DND-41 (cell line): Measurements from ENCODE around the gene DFFB.

Experiments used
- EZH2 ChIP-seq: IDR thresholded peaks from 3 replicates; pipeline ENCODE4 v1.6.1; 2012; ENCODE audit warnings: borderline replicate concordance, low read depth, mild to moderate bottlenecking, moderate library complexity, low read length, inconsistent platforms; ENCODE audit not compliant: severe bottlenecking
- TF ChIP-seq, protein P1 (sequence below): IDR thresholded peaks from 2 replicates; pipeline ENCODE4 v1.5.1; 2012; ENCODE audit warnings: borderline replicate concordance, low read length, moderate library complexity, mild to moderate bottlenecking; ENCODE audit not compliant: poor library complexity, severe bottlenecking; ENCODE audit errors: extremely low read depth

DNA sequence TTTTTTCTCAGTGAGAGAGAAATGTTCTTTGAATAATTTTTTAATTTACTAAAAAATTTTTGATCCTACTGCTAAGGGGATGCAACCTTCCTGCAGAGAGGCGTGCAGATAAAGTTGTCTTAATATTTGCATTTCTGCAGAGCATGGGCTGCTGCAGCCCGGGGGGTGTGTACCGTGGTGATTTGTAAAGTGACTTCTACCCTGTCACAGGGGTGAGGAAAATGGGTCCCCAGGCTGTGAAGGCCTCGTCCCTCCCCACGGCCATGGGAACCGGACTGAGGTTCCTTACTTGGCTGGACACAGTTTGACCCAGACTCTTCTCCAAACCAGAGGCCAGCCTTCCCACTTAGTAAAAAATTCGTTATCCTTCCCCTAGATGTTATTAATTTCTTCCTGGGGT lies 52.3 kb downstream of the DFFB start:
- TF ChIP-seq, protein P1, sequence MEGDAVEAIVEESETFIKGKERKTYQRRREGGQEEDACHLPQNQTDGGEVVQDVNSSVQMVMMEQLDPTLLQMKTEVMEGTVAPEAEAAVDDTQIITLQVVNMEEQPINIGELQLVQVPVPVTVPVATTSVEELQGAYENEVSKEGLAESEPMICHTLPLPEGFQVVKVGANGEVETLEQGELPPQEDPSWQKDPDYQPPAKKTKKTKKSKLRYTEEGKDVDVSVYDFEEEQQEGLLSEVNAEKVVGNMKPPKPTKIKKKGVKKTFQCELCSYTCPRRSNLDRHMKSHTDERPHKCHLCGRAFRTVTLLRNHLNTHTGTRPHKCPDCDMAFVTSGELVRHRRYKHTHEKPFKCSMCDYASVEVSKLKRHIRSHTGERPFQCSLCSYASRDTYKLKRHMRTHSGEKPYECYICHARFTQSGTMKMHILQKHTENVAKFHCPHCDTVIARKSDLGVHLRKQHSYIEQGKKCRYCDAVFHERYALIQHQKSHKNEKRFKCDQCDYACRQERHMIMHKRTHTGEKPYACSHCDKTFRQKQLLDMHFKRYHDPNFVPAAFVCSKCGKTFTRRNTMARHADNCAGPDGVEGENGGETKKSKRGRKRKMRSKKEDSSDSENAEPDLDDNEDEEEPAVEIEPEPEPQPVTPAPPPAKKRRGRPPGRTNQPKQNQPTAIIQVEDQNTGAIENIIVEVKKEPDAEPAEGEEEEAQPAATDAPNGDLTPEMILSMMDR, result no peak
- TF ChIP-seq EZH2, result no peak
